GM18499 (cell line): ENCODE measurements around the gene PDCD6IP.

Experiments
- ATAC-seq: cut with Tn5 transposase; IDR thresholded peaks from one replicate; pipeline ENCODE4 v1.9.1; 2021; ENCODE audit warnings: moderate number of reproducible peaks; ENCODE audit not compliant: insufficient read depth, unreplicated experiment

The PDCD6IP gene

GRCh38 chr3:33918126-33918756 is 119.8 kb downstream of the PDCD6IP start:
- ATAC-seq: no peak
